ENCODE measurements around the gene CCL25.
"Not testable (repeated sequence)": the region's sequence is repeated elsewhere in the genome, so short reads cannot be mapped to it uniquely, and the experiment has no call there.

The CCL25 gene, protein sequence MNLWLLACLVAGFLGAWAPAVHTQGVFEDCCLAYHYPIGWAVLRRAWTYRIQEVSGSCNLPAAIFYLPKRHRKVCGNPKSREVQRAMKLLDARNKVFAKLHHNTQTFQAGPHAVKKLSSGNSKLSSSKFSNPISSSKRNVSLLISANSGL

DNA sequence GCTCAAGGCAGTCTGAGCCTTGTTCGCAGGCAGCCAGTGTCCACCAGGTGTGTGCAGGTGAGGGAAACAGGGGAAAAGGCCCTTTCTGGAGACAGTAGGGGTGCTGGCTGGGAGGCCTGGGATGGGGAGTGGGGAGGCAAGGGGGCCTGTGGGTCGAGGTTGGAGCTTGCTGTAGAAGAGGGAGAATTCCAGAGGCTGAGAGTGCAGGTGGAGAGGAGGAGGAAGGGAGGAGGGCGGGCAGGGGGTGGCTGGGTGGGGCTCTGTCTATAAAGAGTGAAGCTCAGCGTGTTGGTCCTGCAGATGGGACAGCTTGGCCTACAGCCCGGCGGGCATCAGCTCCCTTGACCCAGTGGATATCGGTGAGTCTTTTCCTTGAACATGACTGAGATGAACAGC, at the start of gene CCL25:
CCL25 (plus strand) TSS at position 297 of the 396 bp plus-strand sequence. CDS start 290 bp downstream, outside the sequence.
- DNase-seq = no peak

DNA sequence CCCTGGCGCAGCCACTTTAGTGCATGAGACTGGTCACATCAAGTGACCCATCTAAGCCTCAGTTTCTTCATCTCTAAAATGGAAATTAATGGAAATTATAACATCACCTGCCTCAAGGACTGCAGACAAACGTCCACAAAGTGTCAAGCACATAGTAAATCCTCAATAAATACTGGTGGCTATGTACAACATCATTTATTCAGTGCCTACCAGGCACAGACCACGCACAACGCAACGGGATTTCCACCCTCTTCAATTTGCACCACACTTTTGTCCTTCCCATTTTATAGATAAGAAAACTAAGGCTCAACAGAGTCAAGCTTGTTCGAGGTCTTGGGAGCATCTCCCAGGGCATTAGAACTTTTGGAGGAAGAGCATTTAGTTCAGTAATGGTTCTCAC, 48.6 kb upstream of the CCL25 start:
- DNase-seq = no peak

GRCh38 chr19:8004723-8005513, 47.6 kb upstream of the CCL25 start:
- DNase-seq = no peak

DNA sequence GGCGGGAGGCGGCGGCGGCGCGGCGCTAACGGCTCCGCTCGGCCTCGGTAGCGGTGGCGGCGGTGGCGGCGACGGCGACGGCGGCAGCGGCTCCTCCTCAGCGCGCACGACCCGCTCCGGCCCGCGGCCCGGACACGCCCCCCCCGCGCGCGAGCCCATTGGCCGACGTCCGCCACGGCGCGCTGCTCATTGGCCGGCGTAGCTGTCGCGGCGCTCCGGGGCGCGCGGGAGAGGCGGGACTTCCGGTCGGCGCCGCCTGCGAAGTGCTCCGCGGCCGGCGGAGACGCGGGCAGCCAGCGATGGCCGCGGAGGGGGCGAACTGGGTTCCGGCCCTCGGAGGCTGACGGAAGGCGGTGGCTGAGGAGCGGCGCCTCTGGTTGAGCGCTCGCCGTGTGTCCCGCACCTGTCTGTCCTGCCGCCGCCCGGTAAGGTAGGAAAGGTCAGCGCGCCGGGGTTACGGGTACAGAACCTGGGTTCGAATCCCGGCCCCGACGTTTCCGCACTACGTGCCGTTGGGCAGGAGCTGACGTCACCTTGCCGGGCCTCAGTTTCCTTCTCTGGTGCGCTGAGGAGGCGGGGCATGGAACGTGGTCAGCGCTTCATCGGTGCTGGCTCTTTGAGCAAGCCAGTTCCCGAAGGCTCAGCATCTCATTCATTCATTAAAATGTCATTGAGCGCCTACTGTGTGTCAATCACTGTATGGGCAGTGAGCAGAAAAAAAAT, 46.9 kb upstream of the CCL25 start, which contains the start of gene ELAVL1:
ELAVL1 (minus strand) TSS at position 108 of the 723 bp plus-strand sequence. CDS start 13,826 bp downstream, outside the sequence.
- DNase-seq = peak; percentile 72

DNA sequence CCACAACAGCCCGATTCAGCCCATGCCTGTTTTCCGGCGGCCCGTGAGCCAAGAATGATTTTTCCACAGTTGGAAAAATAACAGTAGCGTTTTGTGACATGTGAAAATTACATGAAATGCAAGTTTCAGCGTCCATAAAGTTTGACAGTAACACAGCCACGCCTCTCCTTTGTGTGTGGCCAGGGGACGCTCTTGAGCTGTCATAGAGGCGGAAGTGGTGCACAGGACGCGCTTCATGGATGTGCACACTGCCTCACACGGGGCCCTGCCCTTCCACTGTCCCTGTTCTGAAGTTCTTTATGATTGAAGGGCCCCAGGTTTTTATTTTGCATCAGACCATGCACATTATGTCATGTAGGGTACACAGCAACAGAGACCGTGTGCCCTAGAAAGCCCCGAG, 34.8 kb upstream of the CCL25 start:
- DNase-seq = no peak

DNA sequence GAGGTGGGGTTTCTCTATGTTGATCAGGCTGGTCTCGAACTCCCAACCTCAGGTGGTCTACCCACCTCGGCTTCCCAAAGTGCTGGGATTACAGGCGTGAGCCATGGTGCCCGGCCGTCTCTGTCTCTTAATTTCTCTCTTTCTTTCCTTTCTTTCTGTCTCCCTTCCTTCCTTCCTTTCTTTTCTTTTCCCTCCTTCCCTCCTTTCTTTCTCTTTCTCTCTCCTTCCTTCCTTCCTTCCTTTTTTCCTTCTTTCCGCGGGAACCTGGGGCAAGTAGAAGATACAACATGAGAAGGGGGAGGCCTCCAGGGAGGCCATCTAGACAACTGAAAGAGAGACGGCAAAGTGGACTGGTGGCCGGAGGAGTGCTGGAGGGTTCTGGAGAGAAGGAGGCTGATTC, 31.9 kb upstream of the CCL25 start:
- DNase-seq = no peak

DNA sequence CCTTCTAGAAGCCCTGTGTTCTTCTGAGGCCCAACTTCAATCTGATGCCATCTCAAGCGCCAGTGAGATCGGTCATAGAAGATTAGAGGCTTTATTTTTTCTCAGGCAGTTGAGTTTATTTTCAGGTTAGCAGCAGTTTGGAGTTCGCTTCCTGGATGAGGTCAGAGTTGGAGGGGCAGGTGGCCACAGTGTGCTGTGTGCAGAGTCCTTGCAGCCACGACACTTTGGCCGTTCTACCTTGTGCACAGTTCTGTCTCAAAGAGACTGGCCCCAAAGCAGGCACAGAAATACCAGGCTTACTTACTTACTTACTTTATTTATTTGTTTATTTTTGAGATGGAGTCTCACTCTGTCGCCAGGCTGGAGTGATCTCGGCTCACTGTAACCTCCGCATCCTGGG, 31.2 kb upstream of the CCL25 start:
- DNase-seq = no peak

DNA sequence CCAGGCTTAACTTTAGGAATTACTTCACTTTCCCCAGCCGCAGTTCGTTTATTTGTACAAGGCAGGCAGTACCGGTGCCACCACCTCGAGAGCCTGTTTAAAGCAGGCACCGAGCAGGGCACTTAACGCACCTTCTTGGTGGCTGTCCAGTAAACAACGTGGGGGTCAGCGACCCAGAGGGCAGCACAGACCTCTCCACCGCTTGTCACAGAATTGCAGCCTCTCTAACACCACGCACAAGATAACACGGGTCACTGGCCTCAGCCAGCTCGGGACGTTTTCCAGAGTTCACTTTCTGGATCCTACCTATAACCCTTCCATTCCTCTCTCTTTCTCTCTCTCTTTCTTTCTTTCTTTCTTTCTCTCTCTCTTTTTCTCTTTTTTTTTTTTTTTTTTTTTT, 30.3 kb upstream of the CCL25 start:
- no peak for DNase-seq

DNA sequence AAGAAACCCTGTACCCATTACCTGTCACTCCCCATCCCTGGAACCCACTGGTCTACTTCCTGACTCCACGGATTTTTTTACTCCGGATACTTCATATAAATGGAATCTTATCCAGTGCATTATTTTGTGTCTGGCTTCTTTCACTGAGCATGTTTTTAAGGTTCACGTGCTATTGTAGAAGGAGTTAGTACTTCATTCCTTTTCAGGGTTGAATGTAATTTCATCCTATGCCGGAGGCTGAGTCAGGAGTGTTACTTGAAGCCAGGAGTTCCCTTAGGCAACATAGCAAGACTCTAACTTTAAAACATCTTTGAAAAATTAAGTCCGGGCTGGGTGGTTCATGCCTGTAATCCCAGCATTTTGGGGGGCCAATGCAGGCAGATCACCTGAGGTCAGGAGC, 29.2 kb upstream of the CCL25 start:
- DNase-seq = no peak

DNA sequence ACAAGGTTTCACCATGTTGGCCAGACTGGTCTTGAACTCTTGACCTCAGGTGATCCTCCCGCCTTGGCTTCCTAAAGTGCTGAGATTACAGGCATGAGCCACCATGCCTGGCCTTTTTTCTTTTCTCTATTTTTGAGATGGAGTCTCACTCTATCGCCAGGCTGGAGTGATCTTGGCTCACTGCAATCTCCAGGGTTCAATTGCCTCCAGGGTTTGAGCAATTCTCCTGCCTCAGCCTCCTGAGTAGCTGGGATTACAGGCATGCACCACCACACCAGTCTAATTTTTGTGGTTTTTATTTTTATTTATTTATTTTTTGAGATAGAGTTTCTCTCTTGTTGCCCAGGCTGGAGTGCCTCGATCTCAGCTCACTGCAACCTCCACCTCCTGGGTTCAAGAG, 28.3 kb upstream of the CCL25 start:
- DNase-seq = not testable (repeated sequence)

- no peak for DNase-seq
These were observed 27.2 kb upstream of the CCL25 start for GRCh38 chr19:8025316-8025715.

GRCh38 chr19:8028951-8029491, 23.5 kb upstream of the CCL25 start:
- DNase-seq = no peak

- DNase-seq = no peak
These were observed 21.6 kb upstream of the CCL25 start for GRCh38 chr19:8030960-8031359.

- not testable (repeated sequence) for DNase-seq
These were observed 19.0 kb upstream of the CCL25 start for GRCh38 chr19:8033287-8034177.

DNA sequence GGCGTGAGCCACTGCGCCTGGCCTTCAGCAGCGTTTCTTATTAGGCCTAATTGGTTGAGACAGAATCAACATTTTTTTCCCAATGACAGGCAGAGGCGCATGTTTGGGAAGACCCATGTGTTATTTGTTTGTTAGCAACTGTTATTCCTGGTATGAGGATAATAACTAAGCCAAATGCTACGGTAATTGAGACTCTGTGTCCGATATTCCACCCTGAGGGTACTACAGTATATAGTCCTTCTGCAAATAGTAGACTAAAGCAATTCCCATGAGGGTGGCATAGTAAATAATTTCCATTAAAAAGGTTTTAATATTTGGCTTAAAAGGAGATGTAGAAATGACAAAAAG, 18.4 kb upstream of the CCL25 start:
- no peak for DNase-seq

DNA sequence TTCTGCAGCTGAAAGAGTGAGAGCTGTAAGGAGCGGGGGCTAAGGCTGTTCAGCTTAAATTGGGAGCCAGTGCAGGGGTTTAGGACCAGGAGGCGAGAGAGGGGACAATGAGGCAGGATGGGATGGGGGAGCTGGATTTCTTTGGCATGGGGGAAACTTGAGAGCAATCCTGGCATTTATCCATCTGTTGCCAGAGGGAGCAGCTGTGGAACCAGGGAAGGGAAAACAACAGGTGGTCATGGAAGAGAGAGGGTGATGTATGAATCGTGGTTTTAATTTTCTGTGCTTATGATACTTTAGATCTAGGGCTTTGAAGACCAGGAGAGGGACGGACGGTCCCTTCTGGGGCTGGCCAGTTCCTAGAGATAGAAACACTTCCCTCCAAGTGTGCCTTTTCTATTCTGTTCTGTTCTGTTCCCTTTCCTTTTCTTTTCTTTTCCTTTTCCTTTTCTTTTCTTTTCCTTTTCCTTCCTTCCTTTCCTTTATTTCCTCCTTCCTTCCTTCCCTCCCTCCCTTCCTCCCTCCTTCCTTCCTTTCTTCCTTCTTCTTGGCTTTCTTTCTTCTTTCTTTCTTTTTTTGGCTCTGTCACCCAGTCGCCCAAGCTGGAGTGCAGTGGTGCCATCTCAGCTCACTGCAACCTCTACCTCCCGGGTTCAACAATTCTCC, 16.0 kb upstream of the CCL25 start:
- peak; percentile 57 for DNase-seq

DNA sequence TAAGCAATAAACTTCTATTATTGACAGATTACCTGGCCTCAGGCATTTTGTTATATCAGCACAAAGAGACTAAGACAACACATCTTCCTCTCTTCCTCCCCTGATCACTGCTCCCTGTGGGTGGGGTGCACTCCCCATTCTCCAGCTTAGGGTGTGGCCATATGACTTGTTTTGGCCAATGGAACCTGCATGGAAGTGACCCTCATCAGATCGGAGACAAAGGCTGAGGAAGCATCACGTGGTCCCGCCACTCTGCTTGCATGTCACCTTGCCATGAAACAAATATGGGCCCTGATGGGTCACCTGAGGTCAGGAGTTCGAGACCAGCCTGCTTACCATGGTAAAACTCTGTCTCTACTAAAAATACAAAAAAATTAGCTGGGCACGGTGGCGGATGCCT, 13.7 kb upstream of the CCL25 start:
- no peak for DNase-seq

DNA sequence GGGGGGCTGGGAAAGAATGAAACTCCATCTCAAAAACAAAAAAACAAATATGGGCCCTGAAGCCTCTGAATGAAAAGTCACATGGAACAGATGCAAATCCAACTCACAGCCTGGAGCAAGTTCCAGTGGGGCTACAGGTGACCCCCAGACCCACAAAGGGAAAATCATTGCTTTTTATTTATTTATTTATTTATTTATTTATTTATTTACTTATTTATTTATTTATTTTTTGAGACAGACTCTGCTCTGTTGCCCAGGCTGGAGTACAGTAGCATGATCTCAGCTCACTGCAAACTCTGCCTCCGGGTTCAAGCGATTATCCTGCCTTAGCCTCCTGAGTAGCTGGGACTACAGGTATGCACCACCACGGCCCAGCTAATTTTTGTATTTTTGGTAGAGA, 13.3 kb upstream of the CCL25 start:
- DNase-seq = no peak

- DNase-seq = no peak
These were observed 11.0 kb upstream of the CCL25 start for GRCh38 chr19:8041531-8041931.

DNA sequence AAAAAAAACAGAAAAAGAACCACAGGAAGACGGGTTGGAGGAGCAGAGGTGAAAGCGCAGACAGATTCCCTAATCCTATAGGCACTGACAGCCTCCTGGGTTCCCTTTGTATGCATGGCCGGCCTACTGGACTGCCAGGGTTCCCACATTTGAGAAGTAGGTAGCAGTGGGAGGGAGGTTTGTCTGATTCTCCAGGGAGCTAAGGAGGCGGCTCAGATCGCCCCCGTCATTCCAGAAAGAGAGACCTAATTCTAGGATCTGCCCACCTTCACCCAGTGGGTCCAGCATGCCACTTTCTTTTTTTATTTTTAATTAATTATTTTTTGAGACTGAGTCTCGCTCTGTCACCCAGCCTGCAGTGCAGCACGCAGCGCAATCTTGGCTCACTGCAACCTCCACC, 9.7 kb upstream of the CCL25 start:
- no peak for DNase-seq

GRCh38 chr19:8044018-8044417, 8.5 kb upstream of the CCL25 start:
- DNase-seq = no peak

Data from NCI-H2107 (cell line).